Smooth muscle cell (in vitro differentiated cells): Measurements from ENCODE around the gene SCAF8. TPM values are rescaled to one million over a fixed set of nuclear protein-coding genes. Genes with fewer than 3 reads are reported as not detected.
A peak's percentile ranks its signal among the peaks of the same experiment; 100 is the strongest.

Source experiments
- DNase-seq: peaks from one replicate; lab custom pipeline; 2025; ENCODE audit not compliant: unreplicated experiment; lab: John Stamatoyannopoulos, UW
- H2AFZ ChIP-seq: fragments of 200-600 bp; sonication (generic); 2 replicates; pipeline ENCODE4 v1.6.0; 2016; ENCODE audit warnings: antibody characterized with exemption, low read depth, mild to moderate bottlenecking
- H3F3A ChIP-seq: fragments of 200-600 bp; sonication (generic); 2 replicates; pipeline ENCODE4 v1.6.0; 2017; ENCODE audit warnings: antibody characterized with exemption, low read depth
- H3K27ac ChIP-seq: fragments of 200-600 bp; sonication (generic); 2 replicates; pipeline ENCODE4 v1.5.1; 2016; ENCODE audit warnings: low read depth, mild to moderate bottlenecking
- H3K27me3 ChIP-seq: fragments of 200-600 bp; sonication (generic); 2 replicates; pipeline ENCODE4 v1.6.1; 2016; ENCODE audit warnings: low read depth, mild to moderate bottlenecking
- H3K36me3 ChIP-seq: fragments of 200-600 bp; sonication (generic); 2 replicates; pipeline ENCODE4 v1.5.1; 2016; ENCODE audit warnings: low read depth
- H3K4me1 ChIP-seq: fragments of 200-600 bp; sonication (generic); 2 replicates; pipeline ENCODE4 v1.5.1; 2016; ENCODE audit warnings: low read depth
- H3K4me2 ChIP-seq: fragments of 200-600 bp; sonication (generic); 2 replicates; pipeline ENCODE4 v1.6.0; 2016; ENCODE audit warnings: mild to moderate bottlenecking
- H3K4me3 ChIP-seq: fragments of 200-600 bp; sonication (generic); 2 replicates; pipeline ENCODE4 v1.5.1; 2016; ENCODE audit warnings: mild to moderate bottlenecking
- H3K79me2 ChIP-seq: fragments of 200-600 bp; sonication (generic); 2 replicates; pipeline ENCODE4 v1.6.0; 2016; ENCODE audit warnings: low read depth, mild to moderate bottlenecking
- H3K9ac ChIP-seq: fragments of 200-600 bp; sonication (generic); 2 replicates; pipeline ENCODE4 v1.6.0; 2016; ENCODE audit warnings: low read depth
- H3K9me3 ChIP-seq: fragments of 200-600 bp; sonication (generic); replicated peaks from 2 replicates; pipeline ENCODE4 v1.5.1; 2016; ENCODE audit warnings: low read depth
- H4K20me1 ChIP-seq: fragments of 200-600 bp; sonication (generic); 2 replicates; pipeline ENCODE4 v1.6.0; 2016; ENCODE audit warnings: low read depth
- WGBS: methylation state at CpG from one replicate; pipeline ENCODE4 v1.1.7; 2016; ENCODE audit warnings: low lambda C conversion rate; 5-methylcytosine and 5-hydroxymethylcytosine counted together
- polyA plus RNA-seq: library from polyadenylated mRNA; unstranded; fragments of >200 nt; fragmentation: Nextera tagmentation; extraction: Ambion mirVana; gene quantifications from 2 replicates; pipeline ENCODE4 v1.2.1, GENCODE V29; 2016
- total RNA-seq: library from RNA; depleted of rRNA; stranded (reverse); fragments of >200 nt; gene quantifications from 2 replicates; pipeline ENCODE4 v1.2.3, GENCODE V29; 2014
- TF ChIP-seq, protein P1 (sequence below): fragments of 200-600 bp; sonication (generic); IDR thresholded peaks from 2 replicates; pipeline ENCODE4 v1.5.1; 2017; ENCODE audit warnings: borderline replicate concordance, mild to moderate bottlenecking, antibody characterized with exemption; ENCODE audit not compliant: insufficient read depth, poor library complexity, severe bottlenecking

SCAF8 gene
- total and polyA plus RNA-seq, 2 experiments from 2014 or later = 12.3 to 37.6 TPM

DNA sequence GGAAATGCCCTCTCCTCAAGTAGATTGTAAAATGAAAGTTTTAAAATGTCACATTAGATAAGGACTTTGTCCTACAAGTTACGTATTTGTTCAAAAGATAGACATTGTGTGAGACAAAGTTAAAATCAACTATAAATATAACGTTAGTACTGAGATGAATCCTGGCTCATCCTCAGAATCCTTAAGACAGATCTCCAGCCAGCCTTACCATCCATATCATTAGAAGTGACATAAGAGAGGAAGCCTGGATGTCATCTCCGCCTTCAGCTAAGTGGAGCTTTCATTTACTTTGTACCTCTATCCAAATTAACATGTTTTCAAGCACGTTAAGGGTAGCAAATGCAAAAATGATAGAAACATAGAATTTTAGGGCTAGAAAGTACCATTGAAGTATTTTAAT is 59.1 kb downstream of the SCAF8 start:
- Histone ChIP-seq H3K27ac (peak overlapping the region; percentile 44), H4K20me1 (peaks cover 89% of the 10 kb centered on the region), H2AFZ (no peak overlapping the region), H3F3A (peaks cover 7% of the 10 kb centered on the region), H3K27me3 (no peaks in the 10 kb centered on the region), H3K4me2 (no peak overlapping the region), H3K4me1 (no peaks in the 10 kb centered on the region), H3K36me3 (no peaks in the 10 kb centered on the region), H3K4me3 (no peak overlapping the region), H3K79me2 (peaks cover 87% of the 10 kb centered on the region), H3K9me3 (no peaks in the 10 kb centered on the region), H3K9ac (no peak overlapping the region)
- WGBS = 88% methylated on average over 4 of the region's 4 CpGs
- TF ChIP-seq, protein P1, sequence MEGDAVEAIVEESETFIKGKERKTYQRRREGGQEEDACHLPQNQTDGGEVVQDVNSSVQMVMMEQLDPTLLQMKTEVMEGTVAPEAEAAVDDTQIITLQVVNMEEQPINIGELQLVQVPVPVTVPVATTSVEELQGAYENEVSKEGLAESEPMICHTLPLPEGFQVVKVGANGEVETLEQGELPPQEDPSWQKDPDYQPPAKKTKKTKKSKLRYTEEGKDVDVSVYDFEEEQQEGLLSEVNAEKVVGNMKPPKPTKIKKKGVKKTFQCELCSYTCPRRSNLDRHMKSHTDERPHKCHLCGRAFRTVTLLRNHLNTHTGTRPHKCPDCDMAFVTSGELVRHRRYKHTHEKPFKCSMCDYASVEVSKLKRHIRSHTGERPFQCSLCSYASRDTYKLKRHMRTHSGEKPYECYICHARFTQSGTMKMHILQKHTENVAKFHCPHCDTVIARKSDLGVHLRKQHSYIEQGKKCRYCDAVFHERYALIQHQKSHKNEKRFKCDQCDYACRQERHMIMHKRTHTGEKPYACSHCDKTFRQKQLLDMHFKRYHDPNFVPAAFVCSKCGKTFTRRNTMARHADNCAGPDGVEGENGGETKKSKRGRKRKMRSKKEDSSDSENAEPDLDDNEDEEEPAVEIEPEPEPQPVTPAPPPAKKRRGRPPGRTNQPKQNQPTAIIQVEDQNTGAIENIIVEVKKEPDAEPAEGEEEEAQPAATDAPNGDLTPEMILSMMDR = no peak
- DNase-seq = no peak

DNA sequence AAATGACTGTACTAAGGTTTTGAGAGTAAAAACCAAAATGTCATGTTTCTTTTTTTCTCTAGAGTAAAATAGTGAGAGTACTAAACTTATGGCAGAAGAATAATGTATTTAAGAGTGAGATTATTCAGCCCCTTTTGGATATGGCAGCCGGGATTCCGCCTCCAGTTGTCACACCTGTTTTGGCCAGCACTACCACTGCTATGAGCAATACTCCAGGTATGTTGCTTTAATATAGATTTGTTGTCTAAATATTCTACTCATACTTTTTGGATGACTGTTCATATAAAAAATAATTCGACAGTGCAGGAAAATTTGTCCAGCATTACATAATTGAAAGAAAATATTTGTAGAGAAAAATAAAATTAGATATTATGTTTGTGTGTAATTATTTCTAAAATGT is 59.5 kb downstream of the SCAF8 start:
- Histone ChIP-seq H3K27me3 (no peaks in the 10 kb centered on the region), H3K4me1 (no peaks in the 10 kb centered on the region), H3K4me2 (no peak overlapping the region), H3K9ac (no peak overlapping the region), H3K4me3 (no peak overlapping the region), H4K20me1 (peaks cover 89% of the 10 kb centered on the region), H3K27ac (peak overlapping the region; percentile 44), H3F3A (peaks cover 7% of the 10 kb centered on the region), H2AFZ (no peak overlapping the region), H3K36me3 (no peaks in the 10 kb centered on the region), H3K9me3 (no peaks in the 10 kb centered on the region), H3K79me2 (peaks cover 84% of the 10 kb centered on the region)
- WGBS = 83% methylated on average over 3 of the region's 3 CpGs
- TF ChIP-seq, protein P1 = no peak
- DNase-seq = no peak

DNA sequence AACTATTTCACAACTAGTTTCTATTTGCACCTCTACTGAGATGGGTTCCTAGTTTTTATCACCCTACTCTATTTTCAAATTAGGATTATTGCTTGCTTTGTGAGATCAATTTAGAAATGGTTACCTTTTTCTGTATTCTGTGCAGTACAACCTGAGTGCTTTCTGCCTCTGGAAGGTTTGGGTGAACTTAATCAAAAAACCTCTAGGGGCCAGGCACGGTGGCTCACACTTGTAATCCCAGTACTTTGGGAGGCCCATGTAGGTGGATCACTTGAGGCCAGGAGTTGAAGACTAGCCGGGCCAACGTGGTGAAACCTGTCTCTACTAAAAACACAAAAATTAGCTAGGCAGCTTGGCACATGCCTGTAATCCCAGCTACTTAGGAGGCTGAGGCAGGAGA is 63.3 kb downstream of the SCAF8 start:
- no peak for DNase-seq
- TF ChIP-seq, protein P1 = no peak
- no peaks in the 10 kb centered on the region for H3F3A ChIP-seq
- no peaks in the 10 kb centered on the region for H3K36me3 ChIP-seq
- H3K9me3 ChIP-seq = no peaks in the 10 kb centered on the region
- H3K27me3 ChIP-seq = no peaks in the 10 kb centered on the region
- H4K20me1 ChIP-seq = peaks cover 83% of the 10 kb centered on the region
- H2AFZ ChIP-seq = no peak overlapping the region
- no peak overlapping the region for H3K4me2 ChIP-seq
- H3K4me1 ChIP-seq = no peaks in the 10 kb centered on the region
- no peak overlapping the region for H3K9ac ChIP-seq
- H3K27ac ChIP-seq = no peak overlapping the region
- peaks cover 82% of the 10 kb centered on the region for H3K79me2 ChIP-seq
- H3K4me3 ChIP-seq = no peak overlapping the region
- WGBS = 98% methylated on average over 3 of the region's 3 CpGs

DNA sequence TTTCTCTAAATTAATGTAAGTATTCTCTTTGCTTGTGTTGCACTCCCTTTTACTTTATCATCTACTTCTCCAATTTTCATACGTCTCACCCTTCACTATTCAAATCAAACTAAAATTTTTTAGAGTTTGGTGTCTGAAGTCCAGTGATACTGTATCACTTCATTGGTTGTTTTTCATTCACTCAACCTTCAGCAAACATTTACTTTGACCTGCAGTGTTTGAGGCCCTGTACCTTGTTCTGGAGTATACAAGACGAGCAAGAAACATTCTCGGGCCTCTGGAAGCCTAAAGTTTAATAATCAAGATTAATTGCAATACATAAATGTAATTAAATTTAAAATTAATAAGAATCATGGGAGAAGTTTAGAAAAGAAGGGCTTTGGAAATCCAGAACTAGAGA is 64.6 kb downstream of the SCAF8 start:
- H3F3A ChIP-seq = no peaks in the 10 kb centered on the region
- TF ChIP-seq, protein P1 = no peak
- H3K27ac ChIP-seq = no peak overlapping the region
- H3K9me3 ChIP-seq = no peaks in the 10 kb centered on the region
- H3K4me2 ChIP-seq = no peak overlapping the region
- no peak for DNase-seq
- H4K20me1 ChIP-seq = peaks cover 82% of the 10 kb centered on the region
- no peak overlapping the region for H3K9ac ChIP-seq
- 96% methylated on average over 3 of the region's 3 CpGs for WGBS
- H2AFZ ChIP-seq = no peak overlapping the region
- peaks cover 73% of the 10 kb centered on the region for H3K79me2 ChIP-seq
- no peaks in the 10 kb centered on the region for H3K27me3 ChIP-seq
- peaks cover 5% of the 10 kb centered on the region for H3K36me3 ChIP-seq
- H3K4me1 ChIP-seq = no peaks in the 10 kb centered on the region
- H3K4me3 ChIP-seq = no peak overlapping the region
